ENCODE data around the gene RANBP9. TPM values are rescaled to one million over a fixed set of nuclear protein-coding genes. Genes with fewer than 3 reads are reported as not detected.

The RANBP9 gene
- total RNA-seq, 2 donors from 2014 or later: 27.2 to 35.0 TPM

DNA sequence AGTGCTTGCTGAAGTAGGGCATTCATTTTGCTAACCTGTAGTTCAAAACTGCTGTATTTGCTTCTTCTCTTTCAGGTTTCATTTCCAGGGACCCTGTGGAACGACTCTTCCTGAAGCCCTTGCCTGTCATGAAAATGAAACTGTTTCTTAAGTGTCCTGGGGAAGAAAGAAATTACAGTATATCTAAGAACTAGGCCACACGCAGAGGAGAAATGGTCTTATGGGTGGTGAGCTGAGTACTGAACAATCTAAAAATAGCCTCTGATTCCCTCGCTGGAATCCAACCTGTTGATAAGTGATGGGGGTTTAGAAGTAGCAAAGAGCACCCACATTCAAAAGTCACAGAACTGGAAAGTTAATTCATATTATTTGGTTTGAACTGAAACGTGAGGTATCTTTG lies 99.9 kb downstream of the RANBP9 start:
- H3K27ac ChIP-seq: no peak overlapping the region
- no peaks in the 10 kb centered on the region for H3K27me3 ChIP-seq
- no peaks in the 10 kb centered on the region for H3K36me3 ChIP-seq
- TF ChIP-seq, protein P1, sequence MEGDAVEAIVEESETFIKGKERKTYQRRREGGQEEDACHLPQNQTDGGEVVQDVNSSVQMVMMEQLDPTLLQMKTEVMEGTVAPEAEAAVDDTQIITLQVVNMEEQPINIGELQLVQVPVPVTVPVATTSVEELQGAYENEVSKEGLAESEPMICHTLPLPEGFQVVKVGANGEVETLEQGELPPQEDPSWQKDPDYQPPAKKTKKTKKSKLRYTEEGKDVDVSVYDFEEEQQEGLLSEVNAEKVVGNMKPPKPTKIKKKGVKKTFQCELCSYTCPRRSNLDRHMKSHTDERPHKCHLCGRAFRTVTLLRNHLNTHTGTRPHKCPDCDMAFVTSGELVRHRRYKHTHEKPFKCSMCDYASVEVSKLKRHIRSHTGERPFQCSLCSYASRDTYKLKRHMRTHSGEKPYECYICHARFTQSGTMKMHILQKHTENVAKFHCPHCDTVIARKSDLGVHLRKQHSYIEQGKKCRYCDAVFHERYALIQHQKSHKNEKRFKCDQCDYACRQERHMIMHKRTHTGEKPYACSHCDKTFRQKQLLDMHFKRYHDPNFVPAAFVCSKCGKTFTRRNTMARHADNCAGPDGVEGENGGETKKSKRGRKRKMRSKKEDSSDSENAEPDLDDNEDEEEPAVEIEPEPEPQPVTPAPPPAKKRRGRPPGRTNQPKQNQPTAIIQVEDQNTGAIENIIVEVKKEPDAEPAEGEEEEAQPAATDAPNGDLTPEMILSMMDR (IDR thresholded peaks at IDR 0.05): no peak
- H3K4me1 ChIP-seq: peaks cover 7% of the 10 kb centered on the region
- no peak overlapping the region for H3K4me3 ChIP-seq
- no peaks in the 10 kb centered on the region for H3K9me3 ChIP-seq
- H3K9ac ChIP-seq (ENCODE audit: low read depth in 2 of 2, low read length in 2 of 2): no peak overlapping the region
- DNase-seq: no peak
- intact Hi-C loops (cut with DNase I): no loop called here

DNA sequence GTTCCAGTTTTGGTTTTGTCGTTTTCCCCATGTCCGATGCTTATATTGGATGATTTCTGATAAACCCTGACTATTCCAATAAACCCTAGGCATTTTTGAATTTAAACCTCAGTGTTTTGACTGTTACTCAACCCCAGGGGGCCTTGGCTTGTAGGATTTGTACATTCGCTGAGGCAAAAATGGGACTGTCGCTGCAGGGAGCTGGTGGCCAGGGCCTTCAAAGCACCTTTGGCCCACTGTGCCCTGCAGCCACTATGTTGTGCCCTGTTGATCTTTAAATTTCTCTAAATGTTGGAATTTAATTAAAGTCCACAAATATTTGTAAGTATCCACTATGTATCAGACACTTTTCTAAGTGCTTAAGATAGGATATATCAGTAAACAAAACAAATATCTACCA lies 106.0 kb downstream of the RANBP9 start:
- H3K27me3 ChIP-seq: no peaks in the 10 kb centered on the region
- intact Hi-C loops (cut with DNase I): no loop called here
- H3K4me1 ChIP-seq: no peaks in the 10 kb centered on the region
- H3K9me3 ChIP-seq: no peaks in the 10 kb centered on the region
- H3K9ac ChIP-seq (ENCODE audit: low read depth in 2 of 2, low read length in 2 of 2): no peak overlapping the region
- TF ChIP-seq, protein P1 (IDR thresholded peaks at IDR 0.05): no peak
- no peak for DNase-seq
- no peak overlapping the region for H3K4me3 ChIP-seq
- H3K36me3 ChIP-seq: no peaks in the 10 kb centered on the region
- no peak overlapping the region for H3K27ac ChIP-seq

DNA sequence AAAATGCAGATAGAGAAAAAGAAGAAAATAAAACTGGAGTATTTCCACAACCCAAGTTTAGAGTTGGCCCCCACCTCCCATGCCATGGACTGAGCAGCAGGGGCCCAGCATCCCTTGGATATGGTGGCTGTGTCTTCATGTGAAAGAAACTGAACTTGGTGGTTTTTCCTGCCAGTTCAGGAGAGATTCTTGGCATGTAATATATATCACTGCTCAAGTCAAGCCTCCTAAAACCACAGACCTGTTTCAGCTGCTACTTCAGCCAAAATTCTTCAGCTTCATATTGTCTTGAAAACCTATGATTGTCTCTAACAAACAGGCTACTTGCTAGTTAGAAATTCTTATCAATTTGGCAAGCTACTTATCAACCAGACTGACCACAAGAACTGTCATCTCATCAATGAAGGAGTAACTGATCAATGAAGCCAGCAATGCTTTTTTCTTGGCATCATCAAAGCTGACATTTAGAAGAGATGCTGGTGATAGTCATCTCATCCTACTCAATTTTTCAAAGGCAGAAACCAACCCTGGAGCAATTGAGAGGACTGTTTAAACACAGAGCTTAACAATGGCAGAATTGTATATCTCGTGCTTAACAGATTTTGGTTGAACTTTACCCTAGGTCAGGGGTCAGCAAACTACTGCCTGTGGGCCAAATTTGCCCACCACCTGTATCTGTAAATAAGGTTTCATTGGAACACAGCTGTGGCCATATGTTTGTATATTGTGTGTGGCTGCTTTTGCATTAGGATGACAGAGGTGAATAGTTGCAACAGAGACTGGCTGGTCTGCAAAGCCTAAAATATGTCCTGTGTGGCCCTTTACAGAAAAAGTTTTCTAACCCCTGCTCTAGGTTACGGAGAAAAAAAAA lies 106.9 kb downstream of the RANBP9 start:
- Histone ChIP-seq H3K4me1 (no peaks in the 10 kb centered on the region), H3K9ac (ENCODE audit: low read depth in 2 of 2, low read length in 2 of 2) (no peak overlapping the region), H3K9me3 (no peaks in the 10 kb centered on the region), H3K36me3 (no peaks in the 10 kb centered on the region), H3K4me3 (no peak overlapping the region), H3K27me3 (no peaks in the 10 kb centered on the region), H3K27ac (no peak overlapping the region)
- intact Hi-C loops (cut with DNase I): no loop called here
- DNase-seq: no peak
- TF ChIP-seq, protein P1 (IDR thresholded peaks at IDR 0.05): no peak

DNA sequence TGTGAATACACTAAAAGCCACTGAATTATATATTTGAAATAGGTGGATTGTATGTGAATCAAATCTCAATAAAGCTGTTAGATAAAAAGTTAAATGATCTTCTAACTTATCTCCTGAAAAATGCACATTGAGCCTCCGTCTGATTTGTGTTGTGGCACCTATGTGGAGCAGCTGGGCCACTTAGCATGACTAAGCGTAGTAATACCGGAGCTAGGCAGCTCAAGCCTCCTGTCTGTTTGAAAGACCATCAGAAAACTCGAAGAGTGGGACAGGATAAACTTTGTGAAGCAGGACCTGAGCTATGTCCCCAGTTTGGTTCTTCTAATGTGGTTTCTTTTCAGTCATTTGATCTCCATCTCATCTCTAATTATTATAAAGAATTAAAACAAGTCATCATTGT lies 107.5 kb downstream of the RANBP9 start:
- H3K4me1 ChIP-seq: no peaks in the 10 kb centered on the region
- H3K4me3 ChIP-seq: no peak overlapping the region
- no peaks in the 10 kb centered on the region for H3K36me3 ChIP-seq
- TF ChIP-seq, protein P1 (IDR thresholded peaks at IDR 0.05): no peak
- no peak overlapping the region for H3K9ac ChIP-seq (ENCODE audit: low read depth in 2 of 2, low read length in 2 of 2)
- H3K9me3 ChIP-seq: no peaks in the 10 kb centered on the region
- no peaks in the 10 kb centered on the region for H3K27me3 ChIP-seq
- no peak for DNase-seq
- intact Hi-C loops (cut with DNase I): no loop called here
- no peak overlapping the region for H3K27ac ChIP-seq

DNA sequence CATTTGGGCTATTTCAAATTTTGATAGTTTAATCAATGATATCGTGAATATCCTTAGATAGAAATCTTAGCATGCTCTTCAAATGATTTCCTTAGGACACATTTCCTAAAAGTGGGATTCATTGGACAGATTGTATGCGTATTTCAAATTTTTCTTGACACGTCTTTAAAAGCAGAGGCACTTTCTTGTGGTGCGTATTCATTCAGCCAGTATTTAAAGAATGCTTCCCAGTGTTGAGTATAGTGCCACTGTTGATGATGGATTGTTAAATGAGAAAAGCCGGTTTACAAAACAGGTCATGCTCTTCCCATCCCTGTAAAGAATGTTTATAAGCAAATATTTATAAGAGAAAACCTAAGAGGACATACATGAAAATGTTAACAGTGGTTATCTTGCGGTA lies 111.6 kb downstream of the RANBP9 start:
- no peak overlapping the region for H3K9ac ChIP-seq (ENCODE audit: low read depth in 2 of 2, low read length in 2 of 2)
- H3K27ac ChIP-seq: no peak overlapping the region
- no peaks in the 10 kb centered on the region for H3K9me3 ChIP-seq
- no peaks in the 10 kb centered on the region for H3K36me3 ChIP-seq
- H3K27me3 ChIP-seq: no peaks in the 10 kb centered on the region
- intact Hi-C loops (cut with DNase I): no loop called here
- no peak for DNase-seq
- TF ChIP-seq, protein P1 (IDR thresholded peaks at IDR 0.05): no peak
- no peaks in the 10 kb centered on the region for H3K4me1 ChIP-seq
- no peak overlapping the region for H3K4me3 ChIP-seq
